Keratinocyte (primary cell): ENCODE measurements around the gene OR2J1.

Source experiments
- CTCF ChIP-seq, 3 experiments: IDR thresholded peaks in 1 of 3; conservative IDR thresholded peaks in 1 of 3; optimal IDR thresholded peaks in 1 of 3; 2 replicates in 2 of 3; 3 replicates in 1 of 3; pipeline versions ENCODE3 to v1.5.1; 2011; ENCODE audit warnings: low read length in 3 of 3, mild to moderate bottlenecking in 3 of 3, moderate library complexity in 2 of 3, control low read depth in 1 of 3, inconsistent platforms in 1 of 3; ENCODE audit not compliant: insufficient read depth in 2 of 3; ENCODE audit errors: extremely low read depth in 1 of 3
- EZH2 ChIP-seq: IDR thresholded peaks from one replicate; pipeline ENCODE4 v1.6.1; 2012; ENCODE audit warnings: inconsistent platforms, mild to moderate bottlenecking, low read length, moderate library complexity

GRCh38 chr6:29079203-29079602 is 20.1 kb upstream of the OR2J1 start:
- no peak for TF ChIP-seq CTCF (optimal IDR thresholded peaks at IDR 0.05 in 1 of 3, IDR thresholded peaks at IDR 0.05 in 1 of 3, conservative IDR thresholded peaks at IDR 0.05 in 1 of 3; ENCODE audit: extremely low read depth in 1 of 3, insufficient read depth in 2 of 3, low read length in 3 of 3)
- no peak for TF ChIP-seq EZH2
